Mesenchymal stem cell (in vitro differentiated cells and primary cell): ENCODE results near the gene OR52A1.
"Not testable (repeated sequence)": the region's sequence is repeated elsewhere in the genome, so short reads cannot be mapped to it uniquely, and the experiment has no call there.

Source experiments
- DNase-seq: peaks from one replicate; pipeline ENCODE4 v3.0.0-alpha.2; 2013
- H2AFZ ChIP-seq: one replicate; pipeline ENCODE4 v1.6.1; 2013; ENCODE audit warnings: low read depth, mild to moderate bottlenecking, control low read depth, inconsistent platforms, low read length, moderate library complexity
- H2AK5ac ChIP-seq: 2 replicates; pipeline ENCODE4 v1.6.1; 2013; ENCODE audit warnings: low read length, moderate library complexity, mild to moderate bottlenecking, inconsistent platforms; ENCODE audit not compliant: severe bottlenecking
- H2BK120ac ChIP-seq: one replicate; pipeline ENCODE4 v1.6.1; 2013; ENCODE audit warnings: low read depth, mild to moderate bottlenecking, inconsistent platforms, low read length, moderate library complexity
- H2BK12ac ChIP-seq, 2 experiments: one replicate each; pipeline ENCODE4 v1.6.1; 2013; ENCODE audit warnings: inconsistent platforms in 2 of 2, low read length in 2 of 2, mild to moderate bottlenecking in 2 of 2, moderate library complexity in 2 of 2, control low read depth in 1 of 2
- H2BK15ac ChIP-seq: one replicate; pipeline ENCODE4 v1.6.1; 2013; ENCODE audit warnings: mild to moderate bottlenecking, low read depth, inconsistent platforms; ENCODE audit not compliant: poor library complexity, severe bottlenecking
- H2BK5ac ChIP-seq: 2 replicates; pipeline ENCODE4 v1.6.1; 2013; ENCODE audit warnings: low read depth, mild to moderate bottlenecking, low read length, control low read depth, inconsistent platforms; ENCODE audit not compliant: poor library complexity, severe bottlenecking
- H3K14ac ChIP-seq, 2 experiments: one replicate each; pipeline ENCODE4 v1.6.1; 2013; ENCODE audit warnings: inconsistent platforms in 2 of 2, low read length in 2 of 2, control low read depth in 1 of 2, mild to moderate bottlenecking in 1 of 2, moderate library complexity in 1 of 2
- H3K18ac ChIP-seq, 2 experiments: one replicate each; pipeline ENCODE4 v1.6.1; 2013; ENCODE audit warnings: inconsistent platforms in 2 of 2, low read length in 2 of 2, control low read depth in 1 of 2, low read depth in 1 of 2, mild to moderate bottlenecking in 1 of 2
- H3K23ac ChIP-seq, 2 experiments: one replicate each; pipeline ENCODE4 v1.6.1; 2013; ENCODE audit warnings: inconsistent platforms in 2 of 2, low read length in 2 of 2, mild to moderate bottlenecking in 2 of 2, moderate library complexity in 2 of 2, control low read depth in 1 of 2
- H3K27ac ChIP-seq: 2 replicates; pipeline ENCODE4 v1.5.1; 2013; ENCODE audit warnings: mild to moderate bottlenecking, moderate library complexity, low read length, control low read depth, inconsistent platforms; ENCODE audit not compliant: poor library complexity, severe bottlenecking
- H3K27me3 ChIP-seq, 2 experiments: 2 replicates each; pipeline versions ENCODE4 v1.6.1 to v1.7.0; 2013; ENCODE audit warnings: low read length in 2 of 2, mild to moderate bottlenecking in 2 of 2, moderate library complexity in 2 of 2, control low read depth in 1 of 2, inconsistent platforms in 1 of 2; ENCODE audit not compliant: control insufficient read depth in 1 of 2, insufficient read depth in 1 of 2
- H3K36me3 ChIP-seq, 2 experiments: 2 replicates each; pipeline versions ENCODE4 v1.6.1 to v1.7.0; 2013; ENCODE audit warnings: low read length in 2 of 2, control low read depth in 1 of 2, inconsistent platforms in 1 of 2, low read depth in 1 of 2, mild to moderate bottlenecking in 1 of 2; ENCODE audit not compliant: insufficient read depth in 2 of 2, control insufficient read depth in 1 of 2
- H3K4ac ChIP-seq, 2 experiments: one replicate each; pipeline ENCODE4 v1.6.1; 2013; ENCODE audit warnings: inconsistent platforms in 2 of 2, low read length in 2 of 2, mild to moderate bottlenecking in 2 of 2, moderate library complexity in 2 of 2, control low read depth in 1 of 2, low read depth in 1 of 2
- H3K4me1 ChIP-seq: 2 replicates; pipeline ENCODE4 v1.6.1; 2013; ENCODE audit warnings: low read depth, low read length, control low read depth; ENCODE audit not compliant: control insufficient read depth, insufficient read depth
- H3K4me2 ChIP-seq: 2 replicates; pipeline ENCODE4 v1.6.1; 2013; ENCODE audit warnings: low read length, mild to moderate bottlenecking, inconsistent platforms; ENCODE audit not compliant: poor library complexity, severe bottlenecking
- H3K4me3 ChIP-seq, 2 experiments: 2 replicates each; pipeline versions ENCODE4 v1.5.1 to v1.7.0; 2013; ENCODE audit warnings: low read length in 2 of 2, mild to moderate bottlenecking in 2 of 2, control low read depth in 1 of 2, low read depth in 1 of 2; ENCODE audit not compliant: insufficient read depth in 1 of 2
- H3K79me1 ChIP-seq: replicated peaks from 2 replicates; pipeline ENCODE4 v1.6.1; 2013; ENCODE audit warnings: mild to moderate bottlenecking, control low read depth, low read length, inconsistent platforms; ENCODE audit not compliant: poor library complexity, severe bottlenecking
- H3K9ac ChIP-seq: 2 replicates; pipeline ENCODE4 v1.7.0; 2013; ENCODE audit warnings: mild to moderate bottlenecking, low read length, moderate library complexity
- H3K9me3 ChIP-seq: 2 replicates; pipeline ENCODE4 v1.7.0; 2013; ENCODE audit warnings: mild to moderate bottlenecking, low read length; ENCODE audit not compliant: control insufficient read depth
- H4K8ac ChIP-seq: one replicate; pipeline ENCODE4 v1.6.1; 2013; ENCODE audit warnings: inconsistent platforms, mild to moderate bottlenecking, low read length, moderate library complexity
- H4K91ac ChIP-seq: one replicate; pipeline ENCODE4 v1.6.1; 2013; ENCODE audit warnings: mild to moderate bottlenecking, low read length, inconsistent platforms
- WGBS: methylation state at CpG from one replicate; pipeline ENCODE4 v1.1.7; 2013; ENCODE audit warnings: mixed read lengths; 5-methylcytosine and 5-hydroxymethylcytosine counted together

Gene OR52A1

DNA sequence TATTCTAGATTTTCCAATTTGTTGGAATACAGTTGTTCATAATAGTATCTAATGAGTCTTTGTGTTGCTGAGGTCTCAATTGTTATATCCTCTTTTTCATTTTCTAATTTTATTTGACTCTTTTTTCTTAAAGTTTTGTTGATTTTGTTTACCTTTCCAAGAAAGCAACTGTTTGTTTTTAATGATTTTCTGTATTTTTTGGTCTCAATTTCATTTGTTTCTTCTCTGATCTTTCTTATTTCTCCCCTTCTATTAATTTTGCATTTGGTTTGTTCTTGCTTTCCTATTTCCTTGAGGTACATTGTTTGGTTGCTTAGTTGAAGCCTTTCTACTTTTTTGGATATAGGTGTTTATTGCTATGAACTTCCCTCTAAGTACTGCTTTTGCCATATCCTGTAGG, 5.2 kb upstream of the OR52A1 start:
- H3K79me1 ChIP-seq = no peaks in the 10 kb centered on the region
- H3K18ac ChIP-seq = no peak overlapping the region
- H2AK5ac ChIP-seq = no peak overlapping the region
- DNase-seq = no peak
- no peak overlapping the region for H4K91ac ChIP-seq
- H4K8ac ChIP-seq = no peak overlapping the region
- no peaks in the 10 kb centered on the region for H3K27me3 ChIP-seq
- H2BK12ac ChIP-seq = no peak overlapping the region
- H3K4me2 ChIP-seq = no peak overlapping the region
- no peak overlapping the region for H3K14ac ChIP-seq
- H2BK5ac ChIP-seq = no peak overlapping the region
- no peaks in the 10 kb centered on the region for H3K9me3 ChIP-seq
- no peak overlapping the region for H3K9ac ChIP-seq
- no peak overlapping the region for H3K4ac ChIP-seq
- no peak overlapping the region for H3K23ac ChIP-seq
- H3K27ac ChIP-seq = no peak overlapping the region
- H2BK120ac ChIP-seq = no peak overlapping the region
- no peaks in the 10 kb centered on the region for H3K4me1 ChIP-seq
- no peaks in the 10 kb centered on the region for H3K36me3 ChIP-seq
- H3K4me3 ChIP-seq = no peak overlapping the region
- no peak overlapping the region for H2AFZ ChIP-seq
- H2BK15ac ChIP-seq = no peak overlapping the region

DNA sequence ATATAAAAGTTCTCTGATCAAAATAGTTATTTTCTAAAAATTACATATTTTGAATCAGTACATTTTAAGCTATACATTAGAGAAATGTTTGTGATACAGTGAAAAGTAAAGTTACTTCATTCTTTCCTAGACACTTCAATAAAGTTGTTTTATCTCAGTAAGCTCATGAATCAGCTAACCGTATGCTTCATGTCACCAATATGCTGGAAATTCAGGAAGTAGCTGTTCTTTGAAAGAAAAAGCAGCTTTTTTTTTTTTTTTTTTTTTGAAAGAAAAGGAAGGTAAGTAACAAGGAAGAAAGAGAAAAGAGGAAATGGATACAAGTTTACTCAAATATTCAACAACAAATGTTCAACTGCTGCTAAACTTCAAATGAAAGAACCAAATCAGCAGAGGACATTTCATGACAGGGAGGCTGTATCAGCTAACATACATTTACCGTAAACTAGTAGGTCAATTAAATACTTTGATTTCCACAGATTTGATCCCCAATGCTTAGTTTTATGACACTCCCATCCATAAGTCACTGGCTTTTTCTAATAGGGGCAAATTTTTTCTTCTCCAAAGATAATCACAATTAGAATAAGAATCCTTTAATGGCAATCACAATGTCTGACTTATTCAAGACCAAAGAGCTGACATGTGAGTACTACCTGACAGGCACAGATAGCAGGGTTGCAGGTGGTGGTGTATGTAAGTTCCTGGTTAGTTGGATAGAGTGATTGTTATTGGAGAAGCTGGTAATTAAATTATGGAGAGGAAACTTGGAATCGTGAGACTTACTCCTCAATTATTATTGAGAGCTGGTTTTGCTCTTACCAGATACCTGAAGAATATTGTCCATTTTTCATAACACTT, 754 bp downstream of the OR52A1 start:
- Histone ChIP-seq H4K8ac (no peak overlapping the region), H2AFZ (no peak overlapping the region), H4K91ac (no peak overlapping the region), H3K4me1 (no peaks in the 10 kb centered on the region), H3K9ac (no peak overlapping the region), H3K27ac (no peak overlapping the region), H2BK12ac (no peak overlapping the region), H2AK5ac (no peak overlapping the region), H3K4me2 (no peak overlapping the region), H3K79me1 (no peaks in the 10 kb centered on the region), H3K23ac (no peak overlapping the region), H3K18ac (no peak overlapping the region), H3K14ac (no peak overlapping the region), H2BK5ac (no peak overlapping the region), H3K4me3 (no peak overlapping the region), H3K27me3 (no peaks in the 10 kb centered on the region), H3K4ac (no peak overlapping the region), H2BK15ac (no peak overlapping the region), H2BK120ac (no peak overlapping the region), H3K9me3 (no peaks in the 10 kb centered on the region), H3K36me3 (no peaks in the 10 kb centered on the region)
- DNase-seq = no peak
- WGBS = 87% methylated on average over 2 of the region's 3 CpGs

DNA sequence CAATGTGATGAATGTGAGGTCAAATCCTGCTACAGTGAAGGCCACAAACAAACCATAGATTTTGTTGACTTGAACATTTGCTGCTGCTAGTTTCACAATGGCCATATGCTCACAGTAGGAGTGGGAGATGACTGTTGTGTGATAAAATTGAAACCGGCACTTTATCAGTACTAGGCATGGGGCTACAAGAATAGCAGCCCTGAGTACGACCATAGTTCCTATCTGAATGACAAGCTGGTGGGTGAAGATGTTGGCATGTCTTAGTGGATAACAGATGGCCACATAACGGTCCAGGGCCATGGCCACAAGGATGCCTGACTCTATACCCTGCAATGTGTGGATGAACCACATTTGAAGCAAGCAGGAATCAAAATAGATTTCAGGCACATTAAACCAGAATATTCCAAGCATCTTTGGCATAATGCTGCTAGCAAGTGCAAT, 2.8 kb downstream of the OR52A1 start:
- Histone ChIP-seq H3K27me3 (no peaks in the 10 kb centered on the region), H3K9ac (no peak overlapping the region), H2BK120ac (no peak overlapping the region), H4K91ac (no peak overlapping the region), H3K4me1 (no peaks in the 10 kb centered on the region), H3K27ac (no peak overlapping the region), H3K79me1 (no peaks in the 10 kb centered on the region), H3K4ac (no peak overlapping the region), H3K36me3 (no peaks in the 10 kb centered on the region), H2BK12ac (no peak overlapping the region), H2AK5ac (no peak overlapping the region), H3K4me2 (no peak overlapping the region), H3K23ac (no peak overlapping the region), H2BK15ac (no peak overlapping the region), H3K4me3 (no peak overlapping the region), H2BK5ac (no peak overlapping the region), H4K8ac (no peak overlapping the region), H3K14ac (no peak overlapping the region), H3K18ac (no peak overlapping the region), H2AFZ (no peak overlapping the region), H3K9me3 (no peaks in the 10 kb centered on the region)
- 69% methylated on average over 3 of the region's 3 CpGs for WGBS
- DNase-seq = no peak

DNA sequence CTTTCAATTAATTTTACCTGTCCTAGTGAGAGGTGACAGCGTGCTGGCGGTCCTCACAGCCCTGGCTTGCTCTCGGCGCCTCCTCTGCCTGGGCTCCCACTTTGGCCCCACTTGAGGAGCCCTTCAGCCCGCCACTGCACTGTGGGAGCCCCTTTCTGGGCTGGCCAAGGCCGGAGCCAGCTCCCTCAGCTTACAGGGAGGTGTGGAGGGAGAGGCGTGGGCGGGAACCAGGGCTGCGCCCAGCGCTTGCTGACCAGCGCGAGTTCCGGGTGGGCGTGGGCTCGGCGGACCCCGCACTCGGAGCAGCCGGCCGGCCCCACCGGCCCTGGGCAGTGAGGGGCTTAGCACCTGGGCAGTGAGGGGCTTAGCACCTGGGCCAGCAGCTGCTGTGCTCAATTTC, 10.4 kb downstream of the OR52A1 start:
- H2BK5ac ChIP-seq, H3K18ac ChIP-seq, H3K4me1 ChIP-seq, H3K14ac ChIP-seq, H3K4me2 ChIP-seq, H3K23ac ChIP-seq, H3K9ac ChIP-seq, H3K27me3 ChIP-seq, H3K79me1 ChIP-seq, H3K4ac ChIP-seq, H2BK120ac ChIP-seq, H3K4me3 ChIP-seq, H4K8ac ChIP-seq, H2BK15ac ChIP-seq, H3K27ac ChIP-seq, DNase-seq, H2AFZ ChIP-seq, H3K9me3 ChIP-seq, H2BK12ac ChIP-seq, H3K36me3 ChIP-seq, H2AK5ac ChIP-seq: not testable (repeated sequence)
- 95% methylated on average over 19 of the region's 21 CpGs for WGBS
- H4K91ac ChIP-seq = peak overlapping the region; percentile 39
